SK-N-MC (cell line): Measurements from ENCODE around the gene PTTG1.
"Not testable (repeated sequence)": the region's sequence is repeated elsewhere in the genome, so short reads cannot be mapped to it uniquely, and the experiment has no call there.

ENCODE experiments used
- DNase-seq: peaks from one replicate; pipeline ENCODE4 v3.0.0-alpha.2; 2011; ENCODE audit warnings: low read depth, low spot score
- H3K27ac ChIP-seq: fragments of 200-600 bp; sonication (generic); 2 replicates; pipeline ENCODE4 v1.5.1; 2016; ENCODE audit warnings: mixed run types
- H3K36me3 ChIP-seq: fragments of 200-600 bp; sonication (generic); 2 replicates; pipeline ENCODE4 v1.6.1; 2017; ENCODE audit warnings: antibody characterized with exemption, low read length, mixed read lengths; ENCODE audit not compliant: insufficient read depth
- H3K4me3 ChIP-seq: fragments of 200-600 bp; sonication (generic); 2 replicates; pipeline ENCODE4 v1.5.1; 2016
- H3K9ac ChIP-seq: fragments of 200-600 bp; sonication (generic); 2 replicates; pipeline ENCODE4 v1.8.0; 2017; ENCODE audit warnings: mixed run types, mixed read lengths; ENCODE audit not compliant: insufficient read length
- H3K9me3 ChIP-seq: fragments of 200-600 bp; sonication (generic); 2 replicates; pipeline ENCODE4 v1.6.1; 2017; ENCODE audit warnings: low read depth, mild to moderate bottlenecking, antibody characterized with exemption, low read length, moderate library complexity, mixed read lengths
- EZH2 ChIP-seq: fragments of 200-600 bp; sonication (generic); IDR thresholded peaks from one replicate; pipeline ENCODE4 v1.6.1; 2017; ENCODE audit warnings: antibody characterized with exemption
- FOXP2 ChIP-seq: optimal IDR thresholded peaks from 2 replicates; pipeline ENCODE3; 2011; ENCODE audit warnings: mild to moderate bottlenecking, moderate library complexity; ENCODE audit not compliant: insufficient read depth; ENCODE audit errors: extremely low read length, control extremely low read depth
- POLR2AphosphoS5 ChIP-seq: IDR thresholded peaks from 2 replicates; pipeline ENCODE4 v1.6.1; 2012; ENCODE audit warnings: mild to moderate bottlenecking, low read depth, low read length, borderline replicate concordance

The PTTG1 gene

GRCh38 chr5:160435532-160435931 is 13.9 kb downstream of the PTTG1 start:
- Histone ChIP-seq H3K9me3 (no peaks in the 10 kb centered on the region), H3K36me3 (no peaks in the 10 kb centered on the region), H3K27ac (no peak overlapping the region), H3K4me3 (no peak overlapping the region), H3K9ac (no peak overlapping the region)
- TF ChIP-seq EZH2 (no peak), FOXP2 (no peak), POLR2AphosphoS5 (no peak)
- no peak for DNase-seq

GRCh38 chr5:160436017-160436416 is 14.4 kb downstream of the PTTG1 start:
- Histone ChIP-seq H3K9me3 (no peaks in the 10 kb centered on the region), H3K36me3 (no peaks in the 10 kb centered on the region), H3K27ac (no peak overlapping the region), H3K4me3 (no peak overlapping the region), H3K9ac (no peak overlapping the region)
- no peak for DNase-seq
- TF ChIP-seq POLR2AphosphoS5 = no peak
- no peak for TF ChIP-seq EZH2
- no peak for TF ChIP-seq FOXP2

- H3K4me3 ChIP-seq = peak overlapping the region; percentile 11; the same call in 1 of the 2 replicates
- not testable (repeated sequence) for H3K27ac ChIP-seq, H3K9ac ChIP-seq, H3K36me3 ChIP-seq, H3K9me3 ChIP-seq, DNase-seq
These were observed 15.0 kb downstream of the PTTG1 start for GRCh38 chr5:160436661-160437060.

- Histone ChIP-seq H3K9ac (no peak overlapping the region), H3K27ac (no peak overlapping the region), H3K9me3 (no peaks in the 10 kb centered on the region), H3K4me3 (no peak overlapping the region), H3K36me3 (no peaks in the 10 kb centered on the region)
- TF ChIP-seq FOXP2 (no peak), POLR2AphosphoS5 (no peak), EZH2 (no peak)
- no peak for DNase-seq
These were observed 15.6 kb downstream of the PTTG1 start for GRCh38 chr5:160437271-160437670.

GRCh38 chr5:160438316-160439204 is 16.9 kb downstream of the PTTG1 start:
- Histone ChIP-seq H3K27ac (no peak overlapping the region), H3K36me3 (no peaks in the 10 kb centered on the region), H3K4me3 (peak overlapping the region; percentile 79), H3K9me3 (no peaks in the 10 kb centered on the region), H3K9ac (no peak overlapping the region)
- no peak for DNase-seq
- TF ChIP-seq FOXP2 = no peak

GRCh38 chr5:160439205-160439600 is 17.5 kb downstream of the PTTG1 start:
- peak overlapping the region; percentile 79 for H3K4me3 ChIP-seq
- no peak overlapping the region for H3K27ac ChIP-seq
- peak overlapping the region; percentile 58 for H3K9ac ChIP-seq
- H3K9me3 ChIP-seq = no peaks in the 10 kb centered on the region
- DNase-seq = peak; percentile 47
- no peaks in the 10 kb centered on the region for H3K36me3 ChIP-seq
- TF ChIP-seq FOXP2 = no peak
- no peak for TF ChIP-seq POLR2AphosphoS5
- no peak for TF ChIP-seq EZH2

- no peak for DNase-seq
- no peak for TF ChIP-seq FOXP2
- TF ChIP-seq POLR2AphosphoS5 = no peak
- no peak for TF ChIP-seq EZH2
- no peak overlapping the region for H3K9ac ChIP-seq
- H3K4me3 ChIP-seq = no peak overlapping the region
- H3K36me3 ChIP-seq = no peaks in the 10 kb centered on the region
- no peak overlapping the region for H3K27ac ChIP-seq
- H3K9me3 ChIP-seq = no peaks in the 10 kb centered on the region
These were observed 19.7 kb downstream of the PTTG1 start for GRCh38 chr5:160441311-160441781.

GRCh38 chr5:160442824-160443431 is 21.3 kb downstream of the PTTG1 start:
- no peak overlapping the region for H3K4me3 ChIP-seq
- DNase-seq = no peak
- no peak overlapping the region for H3K27ac ChIP-seq

More at GRCh38 chr5:160442824-160443431, 21.3 kb downstream of the PTTG1 start:
- TF ChIP-seq POLR2AphosphoS5 = no peak
- TF ChIP-seq EZH2 = no peak
- no peak for TF ChIP-seq FOXP2
- Histone ChIP-seq H3K9me3 (no peaks in the 10 kb centered on the region), H3K36me3 (no peaks in the 10 kb centered on the region), H3K9ac (no peak overlapping the region)
